ENCODE measurements around the gene ECE1. TPM values are rescaled to one million over a fixed set of nuclear protein-coding genes. Genes with fewer than 3 reads are reported as not detected.
A peak's percentile ranks its signal among the peaks of the same experiment; 100 is the strongest.

Gene ECE1
- total and polyA plus RNA-seq, 2 of the 13 experiments (the other 11 are each of a cell fraction or from before 2014, with no cell fraction given): 13.5 to 21.2 TPM

DNA sequence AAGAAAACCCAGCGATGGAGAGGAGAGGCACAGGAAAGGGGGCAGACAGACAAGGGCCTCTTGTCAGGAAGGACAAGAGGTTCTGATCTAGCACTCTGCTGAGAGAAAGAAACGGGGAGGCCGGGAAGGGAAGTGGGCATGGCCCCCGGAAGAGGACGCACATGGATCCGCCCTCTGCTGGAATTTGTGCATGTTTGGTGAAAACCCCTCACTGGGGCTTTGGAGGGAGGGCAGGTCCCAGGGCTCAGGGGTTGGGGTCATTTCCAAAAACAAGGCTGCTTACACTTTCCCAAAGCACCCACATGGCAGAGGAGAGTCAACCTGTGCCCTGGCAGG, 32.4 kb upstream of the ECE1 start (continued):
- TF ChIP-seq, protein P1, sequence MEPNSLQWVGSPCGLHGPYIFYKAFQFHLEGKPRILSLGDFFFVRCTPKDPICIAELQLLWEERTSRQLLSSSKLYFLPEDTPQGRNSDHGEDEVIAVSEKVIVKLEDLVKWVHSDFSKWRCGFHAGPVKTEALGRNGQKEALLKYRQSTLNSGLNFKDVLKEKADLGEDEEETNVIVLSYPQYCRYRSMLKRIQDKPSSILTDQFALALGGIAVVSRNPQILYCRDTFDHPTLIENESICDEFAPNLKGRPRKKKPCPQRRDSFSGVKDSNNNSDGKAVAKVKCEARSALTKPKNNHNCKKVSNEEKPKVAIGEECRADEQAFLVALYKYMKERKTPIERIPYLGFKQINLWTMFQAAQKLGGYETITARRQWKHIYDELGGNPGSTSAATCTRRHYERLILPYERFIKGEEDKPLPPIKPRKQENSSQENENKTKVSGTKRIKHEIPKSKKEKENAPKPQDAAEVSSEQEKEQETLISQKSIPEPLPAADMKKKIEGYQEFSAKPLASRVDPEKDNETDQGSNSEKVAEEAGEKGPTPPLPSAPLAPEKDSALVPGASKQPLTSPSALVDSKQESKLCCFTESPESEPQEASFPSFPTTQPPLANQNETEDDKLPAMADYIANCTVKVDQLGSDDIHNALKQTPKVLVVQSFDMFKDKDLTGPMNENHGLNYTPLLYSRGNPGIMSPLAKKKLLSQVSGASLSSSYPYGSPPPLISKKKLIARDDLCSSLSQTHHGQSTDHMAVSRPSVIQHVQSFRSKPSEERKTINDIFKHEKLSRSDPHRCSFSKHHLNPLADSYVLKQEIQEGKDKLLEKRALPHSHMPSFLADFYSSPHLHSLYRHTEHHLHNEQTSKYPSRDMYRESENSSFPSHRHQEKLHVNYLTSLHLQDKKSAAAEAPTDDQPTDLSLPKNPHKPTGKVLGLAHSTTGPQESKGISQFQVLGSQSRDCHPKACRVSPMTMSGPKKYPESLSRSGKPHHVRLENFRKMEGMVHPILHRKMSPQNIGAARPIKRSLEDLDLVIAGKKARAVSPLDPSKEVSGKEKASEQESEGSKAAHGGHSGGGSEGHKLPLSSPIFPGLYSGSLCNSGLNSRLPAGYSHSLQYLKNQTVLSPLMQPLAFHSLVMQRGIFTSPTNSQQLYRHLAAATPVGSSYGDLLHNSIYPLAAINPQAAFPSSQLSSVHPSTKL (CRISPR knock-in tag; IDR thresholded peaks at IDR 0.05): no peak
- no peak for TF ChIP-seq SRSF1 (optimal IDR thresholded peaks at IDR 0.05; ENCODE audit: low read depth, low read length)
- TF ChIP-seq, protein P2, sequence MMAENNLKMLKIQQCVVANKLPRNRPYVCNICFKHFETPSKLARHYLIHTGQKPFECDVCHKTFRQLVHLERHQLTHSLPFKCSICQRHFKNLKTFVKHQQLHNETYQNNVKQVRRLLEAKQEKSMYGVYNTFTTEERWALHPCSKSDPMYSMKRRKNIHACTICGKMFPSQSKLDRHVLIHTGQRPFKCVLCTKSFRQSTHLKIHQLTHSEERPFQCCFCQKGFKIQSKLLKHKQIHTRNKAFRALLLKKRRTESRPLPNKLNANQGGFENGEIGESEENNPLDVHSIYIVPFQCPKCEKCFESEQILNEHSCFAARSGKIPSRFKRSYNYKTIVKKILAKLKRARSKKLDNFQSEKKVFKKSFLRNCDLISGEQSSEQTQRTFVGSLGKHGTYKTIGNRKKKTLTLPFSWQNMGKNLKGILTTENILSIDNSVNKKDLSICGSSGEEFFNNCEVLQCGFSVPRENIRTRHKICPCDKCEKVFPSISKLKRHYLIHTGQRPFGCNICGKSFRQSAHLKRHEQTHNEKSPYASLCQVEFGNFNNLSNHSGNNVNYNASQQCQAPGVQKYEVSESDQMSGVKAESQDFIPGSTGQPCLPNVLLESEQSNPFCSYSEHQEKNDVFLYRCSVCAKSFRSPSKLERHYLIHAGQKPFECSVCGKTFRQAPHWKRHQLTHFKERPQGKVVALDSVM (CRISPR knock-in tag; IDR thresholded peaks at IDR 0.05): 0 out of 2 replicates have a peak, but pooled peaks have one; percentile 10
- TF ChIP-seq, protein P3, sequence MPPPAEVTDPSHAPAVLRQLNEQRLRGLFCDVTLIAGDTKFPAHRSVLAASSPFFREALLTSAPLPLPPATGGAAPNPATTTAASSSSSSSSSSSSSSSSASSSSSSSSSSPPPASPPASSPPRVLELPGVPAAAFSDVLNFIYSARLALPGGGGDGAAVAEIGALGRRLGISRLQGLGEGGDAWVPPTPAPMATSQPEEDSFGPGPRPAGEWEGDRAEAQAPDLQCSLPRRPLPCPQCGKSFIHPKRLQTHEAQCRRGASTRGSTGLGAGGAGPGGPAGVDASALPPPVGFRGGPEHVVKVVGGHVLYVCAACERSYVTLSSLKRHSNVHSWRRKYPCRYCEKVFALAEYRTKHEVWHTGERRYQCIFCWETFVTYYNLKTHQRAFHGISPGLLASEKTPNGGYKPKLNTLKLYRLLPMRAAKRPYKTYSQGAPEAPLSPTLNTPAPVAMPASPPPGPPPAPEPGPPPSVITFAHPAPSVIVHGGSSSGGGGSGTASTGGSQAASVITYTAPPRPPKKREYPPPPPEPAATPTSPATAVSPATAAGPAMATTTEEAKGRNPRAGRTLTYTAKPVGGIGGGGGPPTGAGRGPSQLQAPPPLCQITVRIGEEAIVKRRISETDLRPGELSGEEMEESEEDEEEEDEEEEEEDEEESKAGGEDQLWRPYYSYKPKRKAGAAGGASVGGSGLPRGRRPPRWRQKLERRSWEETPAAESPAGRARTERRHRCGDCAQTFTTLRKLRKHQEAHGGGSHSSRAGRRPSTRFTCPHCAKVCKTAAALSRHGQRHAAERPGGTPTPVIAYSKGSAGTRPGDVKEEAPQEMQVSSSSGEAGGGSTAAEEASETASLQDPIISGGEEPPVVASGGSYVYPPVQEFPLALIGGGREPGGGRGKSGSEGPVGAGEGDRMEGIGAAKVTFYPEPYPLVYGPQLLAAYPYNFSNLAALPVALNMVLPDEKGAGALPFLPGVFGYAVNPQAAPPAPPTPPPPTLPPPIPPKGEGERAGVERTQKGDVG (CRISPR knock-in tag; IDR thresholded peaks at IDR 0.05; ENCODE audit: borderline replicate concordance): 0 out of 2 replicates have a peak, but pooled peaks have one; percentile 16
- TF ChIP-seq, protein P4, sequence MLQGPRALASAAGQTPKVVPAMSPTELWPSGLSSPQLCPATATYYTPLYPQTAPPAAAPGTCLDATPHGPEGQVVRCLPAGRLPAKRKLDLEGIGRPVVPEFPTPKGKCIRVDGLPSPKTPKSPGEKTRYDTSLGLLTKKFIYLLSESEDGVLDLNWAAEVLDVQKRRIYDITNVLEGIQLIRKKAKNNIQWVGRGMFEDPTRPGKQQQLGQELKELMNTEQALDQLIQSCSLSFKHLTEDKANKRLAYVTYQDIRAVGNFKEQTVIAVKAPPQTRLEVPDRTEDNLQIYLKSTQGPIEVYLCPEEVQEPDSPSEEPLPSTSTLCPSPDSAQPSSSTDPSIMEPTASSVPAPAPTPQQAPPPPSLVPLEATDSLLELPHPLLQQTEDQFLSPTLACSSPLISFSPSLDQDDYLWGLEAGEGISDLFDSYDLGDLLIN (CRISPR knock-in tag; IDR thresholded peaks at IDR 0.05; ENCODE audit: borderline replicate concordance): no peak
- TF ChIP-seq, protein P5, sequence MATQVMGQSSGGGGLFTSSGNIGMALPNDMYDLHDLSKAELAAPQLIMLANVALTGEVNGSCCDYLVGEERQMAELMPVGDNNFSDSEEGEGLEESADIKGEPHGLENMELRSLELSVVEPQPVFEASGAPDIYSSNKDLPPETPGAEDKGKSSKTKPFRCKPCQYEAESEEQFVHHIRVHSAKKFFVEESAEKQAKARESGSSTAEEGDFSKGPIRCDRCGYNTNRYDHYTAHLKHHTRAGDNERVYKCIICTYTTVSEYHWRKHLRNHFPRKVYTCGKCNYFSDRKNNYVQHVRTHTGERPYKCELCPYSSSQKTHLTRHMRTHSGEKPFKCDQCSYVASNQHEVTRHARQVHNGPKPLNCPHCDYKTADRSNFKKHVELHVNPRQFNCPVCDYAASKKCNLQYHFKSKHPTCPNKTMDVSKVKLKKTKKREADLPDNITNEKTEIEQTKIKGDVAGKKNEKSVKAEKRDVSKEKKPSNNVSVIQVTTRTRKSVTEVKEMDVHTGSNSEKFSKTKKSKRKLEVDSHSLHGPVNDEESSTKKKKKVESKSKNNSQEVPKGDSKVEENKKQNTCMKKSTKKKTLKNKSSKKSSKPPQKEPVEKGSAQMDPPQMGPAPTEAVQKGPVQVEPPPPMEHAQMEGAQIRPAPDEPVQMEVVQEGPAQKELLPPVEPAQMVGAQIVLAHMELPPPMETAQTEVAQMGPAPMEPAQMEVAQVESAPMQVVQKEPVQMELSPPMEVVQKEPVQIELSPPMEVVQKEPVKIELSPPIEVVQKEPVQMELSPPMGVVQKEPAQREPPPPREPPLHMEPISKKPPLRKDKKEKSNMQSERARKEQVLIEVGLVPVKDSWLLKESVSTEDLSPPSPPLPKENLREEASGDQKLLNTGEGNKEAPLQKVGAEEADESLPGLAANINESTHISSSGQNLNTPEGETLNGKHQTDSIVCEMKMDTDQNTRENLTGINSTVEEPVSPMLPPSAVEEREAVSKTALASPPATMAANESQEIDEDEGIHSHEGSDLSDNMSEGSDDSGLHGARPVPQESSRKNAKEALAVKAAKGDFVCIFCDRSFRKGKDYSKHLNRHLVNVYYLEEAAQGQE (IDR thresholded peaks at IDR 0.05; ENCODE audit: borderline replicate concordance in 1 of 2, low read depth in 1 of 2, low read length in 2 of 2): no peak
- TF ChIP-seq ZNF672 (CRISPR knock-in tag; IDR thresholded peaks at IDR 0.05): no peak
- no peak for TF ChIP-seq KDM2A (CRISPR knock-in tag; IDR thresholded peaks at IDR 0.05; ENCODE audit: borderline replicate concordance, low read depth)
- TF ChIP-seq GABPA (IDR thresholded peaks at IDR 0.05; ENCODE audit: low read depth, low read length): peak; percentile 36; the same call in 1 of the 2 replicates
- TF ChIP-seq GABPA (CRISPR knock-in tag; IDR thresholded peaks at IDR 0.05; ENCODE audit: low read depth): peak; percentile 75
- TF ChIP-seq TEAD3 (CRISPR knock-in tag; optimal IDR thresholded peaks at IDR 0.05; ENCODE audit: borderline replicate concordance): peak; percentile 70

Data from HepG2 (cell line).